GM21528 (cell line): ENCODE data around the gene NTN4.
"Not testable (repeated sequence)": the region's sequence is repeated elsewhere in the genome, so short reads cannot be mapped to it uniquely, and the experiment has no call there.

ENCODE experiments used
- ATAC-seq: cut with Tn5 transposase; IDR thresholded peaks from one replicate; pipeline ENCODE4 v1.9.1; 2021; ENCODE audit warnings: mild to moderate bottlenecking, moderate library complexity; ENCODE audit not compliant: unreplicated experiment, low FRiP score

Gene NTN4

GRCh38 chr12:95633732-95634465 lies 156.7 kb downstream of the NTN4 start:
- ATAC-seq, result no peak

DNA sequence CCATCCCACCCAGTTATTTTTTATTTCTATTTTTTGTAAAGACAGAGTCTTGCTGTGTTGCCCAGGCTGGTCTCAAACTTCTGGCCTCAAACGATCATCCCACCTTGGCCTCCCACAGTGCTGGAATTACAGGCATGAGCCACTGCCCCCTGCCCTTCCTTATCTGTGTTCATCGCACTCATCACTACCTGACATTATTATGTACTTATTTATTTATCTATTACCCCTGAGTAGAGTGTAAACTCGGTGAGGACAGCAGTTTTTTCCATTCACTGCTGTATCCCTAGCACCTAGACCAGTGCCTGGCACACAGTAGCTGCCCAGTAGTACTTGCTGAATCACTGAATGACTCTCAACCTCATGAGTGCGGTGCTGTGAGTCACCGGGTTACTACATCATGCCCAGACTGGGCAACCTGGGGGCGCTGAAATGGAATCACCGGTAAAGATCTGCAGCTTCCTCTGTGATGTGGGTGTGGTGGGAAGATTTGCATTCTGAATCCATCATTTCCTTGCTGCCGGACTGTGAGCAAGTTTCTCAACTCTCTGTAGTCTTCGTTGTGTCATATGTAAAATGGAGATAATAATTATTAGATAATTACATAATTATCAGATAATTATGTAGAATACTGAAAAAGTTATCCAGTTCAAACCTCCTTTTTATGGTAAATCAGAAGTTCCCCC lies 157.4 kb downstream of the NTN4 start:
- no peak for ATAC-seq

- no peak for ATAC-seq
Observed at GRCh38 chr12:95630496-95630895, 160.1 kb downstream of the NTN4 start.

DNA sequence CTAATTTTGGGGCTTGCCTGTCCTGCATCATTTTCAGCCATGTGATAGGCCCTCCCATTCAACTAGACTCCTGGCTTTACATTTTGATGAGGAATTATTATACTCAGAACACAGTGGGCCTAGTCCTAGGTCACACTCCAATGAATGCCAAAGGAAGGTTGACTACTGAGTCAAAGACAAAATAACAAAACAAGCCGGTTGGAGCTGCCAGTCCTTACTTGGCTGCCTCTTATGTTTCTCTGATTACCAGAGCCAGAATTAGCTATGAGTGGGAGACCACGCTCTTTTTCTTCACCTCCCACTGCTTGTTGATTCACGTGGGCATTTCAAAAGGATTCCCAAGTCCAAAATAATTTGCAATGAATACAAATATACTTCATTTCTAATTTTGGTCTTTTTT lies 161.2 kb downstream of the NTN4 start:
- no peak for ATAC-seq

- no peak for ATAC-seq
Observed at GRCh38 chr12:95626854-95627253, 163.7 kb downstream of the NTN4 start.

DNA sequence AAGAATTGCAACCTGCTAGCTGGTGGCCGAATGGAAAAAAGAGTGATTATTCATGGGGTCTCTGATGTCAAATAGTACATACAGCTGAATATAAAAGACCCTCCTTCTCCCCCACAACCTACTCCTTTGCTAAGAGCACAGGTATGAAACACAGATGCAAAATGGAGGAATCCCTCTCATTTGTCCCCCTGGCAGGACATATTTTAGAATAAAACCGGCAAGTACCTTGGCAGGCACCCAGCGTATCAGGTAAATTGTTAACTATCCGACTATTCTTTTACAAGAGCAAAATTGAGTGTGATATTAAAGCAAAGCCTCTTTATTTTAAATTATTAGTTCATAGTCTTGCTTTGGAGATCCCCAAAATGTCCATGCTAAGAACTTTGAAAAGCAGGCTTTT lies 165.6 kb downstream of the NTN4 start:
- ATAC-seq, result no peak

DNA sequence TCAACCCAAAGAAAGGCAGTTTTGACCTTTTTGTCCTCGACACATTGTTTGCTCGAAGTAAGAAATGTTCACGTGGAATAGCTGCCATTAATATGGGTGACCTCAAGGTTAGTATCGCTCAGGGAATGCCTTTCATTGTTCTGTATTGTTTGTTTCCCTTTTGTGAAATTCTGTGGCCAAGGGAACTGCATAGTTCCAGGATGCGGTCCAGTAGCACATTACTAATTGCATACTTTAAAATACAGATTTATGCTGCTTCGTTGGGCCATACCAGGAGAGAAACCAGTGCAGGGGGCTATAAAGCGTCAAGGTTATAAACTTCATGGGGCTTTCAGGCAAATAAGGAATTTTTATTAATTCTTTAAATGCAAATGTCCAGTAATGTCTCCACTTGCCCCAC lies 166.0 kb downstream of the NTN4 start:
- ATAC-seq, result no peak

DNA sequence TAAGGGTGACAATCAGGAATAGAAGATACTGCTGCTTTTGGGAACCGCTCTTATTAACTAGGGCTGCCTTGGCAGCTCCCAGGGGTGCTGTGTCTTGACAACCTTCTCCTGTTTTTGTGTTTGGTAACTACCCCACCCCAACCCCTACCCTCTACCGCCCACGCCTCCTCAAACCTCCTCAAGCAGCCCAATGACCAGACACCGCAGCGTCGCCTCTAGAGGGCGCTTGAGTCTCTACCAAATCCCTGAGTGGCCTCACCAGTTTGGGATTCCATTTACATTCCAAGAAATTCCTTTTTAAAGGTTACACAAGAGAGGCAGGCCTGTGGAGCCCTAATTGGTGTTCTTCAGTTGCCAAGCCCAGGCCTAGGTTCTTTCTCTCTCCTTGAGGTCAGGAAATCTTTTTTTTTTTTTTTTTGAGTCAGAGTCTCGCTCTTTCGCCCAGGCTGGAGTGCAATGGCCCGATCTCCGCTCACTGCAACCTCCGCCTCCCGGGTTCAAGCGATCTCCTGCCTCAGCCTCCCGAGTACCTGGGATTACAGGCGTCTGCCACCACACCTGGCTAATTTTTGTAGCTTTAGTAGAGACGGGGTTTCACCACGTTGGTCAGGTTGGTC lies 166.9 kb downstream of the NTN4 start:
- no peak for ATAC-seq

DNA sequence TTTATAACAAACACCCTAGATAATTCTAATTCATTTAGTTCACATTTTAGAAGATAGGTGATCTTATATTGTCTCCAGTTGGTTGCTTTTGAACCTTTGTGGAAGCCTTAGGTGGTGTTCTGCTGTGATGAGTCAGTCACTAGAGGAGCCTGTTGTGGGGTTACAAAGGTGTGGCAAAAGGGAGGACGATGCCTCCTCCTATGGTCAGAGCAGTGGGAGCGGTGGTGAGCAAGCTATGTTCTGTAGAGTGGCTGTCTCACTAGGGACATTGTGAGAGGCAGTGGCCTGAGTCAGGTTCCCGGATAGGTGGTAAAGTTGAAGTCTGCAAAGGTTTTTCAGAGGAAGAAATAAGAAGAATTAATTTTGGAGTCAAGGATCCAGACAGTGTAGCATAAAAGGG lies 167.7 kb downstream of the NTN4 start:
- ATAC-seq, result no peak

GRCh38 chr12:95621725-95622124 lies 168.8 kb downstream of the NTN4 start:
- no peak for ATAC-seq

DNA sequence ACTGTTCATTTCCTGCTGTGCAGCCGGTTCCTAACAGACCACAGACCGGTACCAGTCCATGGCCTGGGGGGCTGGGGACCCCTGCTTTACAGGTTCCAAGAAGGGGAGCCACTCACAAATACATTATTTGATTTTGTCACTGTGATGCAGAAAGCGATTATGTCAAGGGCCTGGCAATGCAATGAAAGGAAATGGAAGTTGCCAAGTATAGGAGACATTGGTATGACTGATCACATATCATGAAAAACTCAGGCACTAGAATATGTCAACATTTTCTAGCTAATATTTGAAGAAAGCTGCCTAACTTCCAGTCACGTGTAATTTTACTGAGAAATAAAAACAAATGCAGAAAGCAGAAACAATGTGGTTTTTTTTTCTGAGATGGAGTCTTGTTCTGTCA lies 170.4 kb downstream of the NTN4 start:
- ATAC-seq, result no peak

DNA sequence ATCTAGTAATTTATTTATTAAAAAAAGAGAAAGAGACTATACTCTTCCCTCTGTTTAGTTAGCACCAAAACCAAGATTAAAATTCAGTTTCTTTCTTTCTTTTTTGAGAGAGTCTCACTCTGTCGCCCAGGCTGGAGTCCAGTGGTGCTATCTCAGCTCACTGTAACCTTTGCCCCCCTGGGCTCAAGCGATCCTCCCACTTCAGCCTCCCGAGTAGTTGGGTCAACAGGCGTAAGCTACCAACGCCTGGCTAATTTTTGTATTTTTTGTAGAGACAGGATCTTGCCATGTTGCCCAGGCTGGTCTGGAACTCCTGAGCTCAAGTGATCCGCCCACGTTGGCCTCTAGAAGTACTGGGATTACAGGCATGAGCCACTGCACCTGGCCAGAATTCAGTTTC lies 174.1 kb downstream of the NTN4 start:
- ATAC-seq, result not testable (repeated sequence)

DNA sequence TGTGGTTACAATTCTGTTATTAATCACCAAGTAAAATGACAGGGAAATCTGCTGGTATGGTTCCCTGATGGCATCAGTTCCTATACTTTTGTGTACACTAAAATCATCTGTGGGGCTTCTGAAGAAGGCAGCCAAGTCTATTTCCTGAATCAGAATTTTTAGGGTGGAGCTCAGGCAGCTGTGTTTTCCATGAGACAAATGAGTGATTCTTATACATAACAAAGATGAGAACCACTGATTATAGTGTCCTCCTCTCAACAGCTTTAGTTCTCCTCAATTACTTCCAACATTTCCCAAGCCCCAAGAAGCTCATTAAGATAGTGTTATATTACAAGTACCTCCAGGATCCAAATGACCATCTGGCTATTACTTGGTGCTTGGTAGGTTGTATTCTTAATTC lies 174.8 kb downstream of the NTN4 start:
- ATAC-seq, result no peak

DNA sequence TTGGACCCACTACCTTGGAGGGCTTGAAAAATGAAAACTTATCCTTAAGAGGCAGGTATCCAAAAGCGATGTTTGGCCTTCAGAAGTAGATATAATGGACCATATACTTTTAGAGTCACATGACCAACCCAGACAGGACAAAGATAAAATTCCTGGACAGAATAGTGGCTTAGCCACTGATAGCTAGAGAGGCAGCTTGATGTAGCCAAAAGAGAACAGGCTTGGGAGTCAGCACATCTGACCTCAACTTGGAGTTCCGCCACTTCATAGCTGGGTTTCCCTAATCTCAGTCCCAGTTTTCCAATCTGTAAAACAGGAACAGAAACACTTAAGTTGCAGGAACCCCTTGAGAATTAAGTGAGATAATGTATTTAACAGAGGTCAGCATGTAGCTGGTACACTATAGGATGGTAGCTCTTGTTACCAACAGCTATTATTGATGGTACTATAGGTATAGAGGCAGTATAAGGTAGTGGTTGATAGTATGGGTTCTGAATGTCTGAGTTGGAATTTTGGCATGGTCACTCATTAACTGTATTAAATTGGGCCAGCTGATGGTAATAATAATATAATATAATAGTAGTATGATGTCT lies 176.1 kb downstream of the NTN4 start:
- no peak for ATAC-seq

DNA sequence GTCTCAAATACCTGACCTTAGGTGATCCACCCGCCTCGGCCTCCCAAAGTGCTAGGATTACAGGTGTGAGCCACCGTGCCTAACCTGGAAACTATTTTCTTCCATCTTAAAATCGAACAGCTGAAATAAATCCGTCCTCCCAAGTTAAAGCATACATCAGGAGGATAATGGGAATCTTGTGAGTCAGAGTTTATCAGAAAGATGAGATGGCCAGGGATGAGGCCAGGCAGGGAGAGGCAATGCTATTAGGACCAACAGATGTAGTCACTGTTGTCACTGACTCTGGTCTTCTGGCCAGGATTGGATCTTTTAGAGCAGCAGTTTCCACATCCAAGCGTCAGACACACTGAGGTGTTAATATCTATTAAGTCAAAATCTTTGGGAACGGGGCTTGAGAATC lies 177.5 kb downstream of the NTN4 start:
- ATAC-seq, result no peak

- ATAC-seq, result no peak
Observed at GRCh38 chr12:95611676-95612309, 178.8 kb downstream of the NTN4 start.

GRCh38 chr12:95608252-95609033 lies 182.1 kb downstream of the NTN4 start:
- ATAC-seq, result no peak
